Measurements from ENCODE around the gene TNFRSF13B.
"Not testable (repeated sequence)": the region's sequence is repeated elsewhere in the genome, so short reads cannot be mapped to it uniquely, and the experiment has no call there.

The TNFRSF13B gene

GRCh38 chr17:16924696-16925440 lies 47.0 kb downstream of the TNFRSF13B start:
- no peak for DNase-seq

- no peak for DNase-seq
Measured at GRCh38 chr17:16923904-16924695, 47.8 kb downstream of the TNFRSF13B start.

GRCh38 chr17:16923097-16923903 lies 48.6 kb downstream of the TNFRSF13B start:
- DNase-seq: no peak

GRCh38 chr17:16922386-16923096 lies 49.4 kb downstream of the TNFRSF13B start:
- DNase-seq: no peak

- not testable (repeated sequence) for DNase-seq
Measured at GRCh38 chr17:16921451-16921850, 50.5 kb downstream of the TNFRSF13B start.

GRCh38 chr17:16920628-16921020 lies 51.3 kb downstream of the TNFRSF13B start:
- no peak for DNase-seq

GRCh38 chr17:16919663-16920627 lies 52.0 kb downstream of the TNFRSF13B start:
- DNase-seq: no peak

- no peak for DNase-seq
Measured at GRCh38 chr17:16918443-16918842, 53.5 kb downstream of the TNFRSF13B start.

- no peak for DNase-seq
Measured at GRCh38 chr17:16917671-16918394, 54.1 kb downstream of the TNFRSF13B start.

GRCh38 chr17:16916557-16916920 lies 55.4 kb downstream of the TNFRSF13B start:
- no peak for DNase-seq

- no peak for DNase-seq
Measured at GRCh38 chr17:16915752-16916556, 56.0 kb downstream of the TNFRSF13B start.

- DNase-seq: no peak
Measured at GRCh38 chr17:16913463-16913862, 58.5 kb downstream of the TNFRSF13B start.

- DNase-seq: no peak
Measured at GRCh38 chr17:16912021-16912962, 59.6 kb downstream of the TNFRSF13B start.

- no peak for DNase-seq
Measured at GRCh38 chr17:16911141-16911937, 60.6 kb downstream of the TNFRSF13B start.

- no peak for DNase-seq
Measured at GRCh38 chr17:16910341-16910740, 61.6 kb downstream of the TNFRSF13B start.

GRCh38 chr17:16909472-16910246 lies 62.3 kb downstream of the TNFRSF13B start:
- no peak for DNase-seq

GRCh38 chr17:16908273-16908672 lies 63.6 kb downstream of the TNFRSF13B start:
- DNase-seq: no peak
